ENCODE results near the gene DZIP1.
"Not testable (repeated sequence)": the region's sequence is repeated elsewhere in the genome, so short reads cannot be mapped to it uniquely, and the experiment has no call there.

The DZIP1 gene

GRCh38 chr13:95601216-95601615 lies 43.3 kb downstream of the DZIP1 start:
- Mint-ChIP-seq H3K4me1 (ENCODE audit: low read depth) (no peaks in the 10 kb centered on the region), H3K36me3 (ENCODE audit: low read depth) (no peaks in the 10 kb centered on the region), H3K9me3 (no peaks in the 10 kb centered on the region), H3K27ac (no peak overlapping the region), H3K27me3 (peaks cover 21% of the 10 kb centered on the region), H3K4me3 (no peak overlapping the region)
- no peak for DNase-seq

GRCh38 chr13:95596701-95597100 lies 47.8 kb downstream of the DZIP1 start:
- H3K27ac Mint-ChIP-seq, result no peak overlapping the region
- no peak overlapping the region for H3K4me3 Mint-ChIP-seq
- no peaks in the 10 kb centered on the region for H3K4me1 Mint-ChIP-seq (ENCODE audit: low read depth)
- DNase-seq, result no peak
- H3K36me3 Mint-ChIP-seq (ENCODE audit: low read depth), result no peaks in the 10 kb centered on the region
- no peaks in the 10 kb centered on the region for H3K9me3 Mint-ChIP-seq
- H3K27me3 Mint-ChIP-seq, result peaks cover 18% of the 10 kb centered on the region

- H3K27me3 Mint-ChIP-seq, result peaks cover 27% of the 10 kb centered on the region
- H3K9me3 Mint-ChIP-seq, result no peaks in the 10 kb centered on the region
- no peak for DNase-seq
- H3K27ac Mint-ChIP-seq, result no peak overlapping the region
- no peaks in the 10 kb centered on the region for H3K36me3 Mint-ChIP-seq (ENCODE audit: low read depth)
- no peak overlapping the region for H3K4me3 Mint-ChIP-seq
- H3K4me1 Mint-ChIP-seq (ENCODE audit: low read depth), result no peaks in the 10 kb centered on the region
These were observed 51.0 kb downstream of the DZIP1 start for GRCh38 chr13:95593462-95593861.

- Mint-ChIP-seq H3K4me1 (ENCODE audit: low read depth) (no peaks in the 10 kb centered on the region), H3K9me3 (no peaks in the 10 kb centered on the region), H3K4me3 (no peak overlapping the region), H3K27me3 (peaks cover 15% of the 10 kb centered on the region), H3K27ac (no peak overlapping the region), H3K36me3 (ENCODE audit: low read depth) (no peaks in the 10 kb centered on the region)
- DNase-seq, result no peak
These were observed 55.8 kb downstream of the DZIP1 start for GRCh38 chr13:95588721-95589120.

GRCh38 chr13:95588134-95588533 lies 56.4 kb downstream of the DZIP1 start:
- H3K27me3 Mint-ChIP-seq, result peaks cover 15% of the 10 kb centered on the region
- no peak overlapping the region for H3K27ac Mint-ChIP-seq
- DNase-seq, result no peak
- no peaks in the 10 kb centered on the region for H3K9me3 Mint-ChIP-seq
- no peak overlapping the region for H3K4me3 Mint-ChIP-seq
- H3K4me1 Mint-ChIP-seq (ENCODE audit: low read depth), result no peaks in the 10 kb centered on the region
- H3K36me3 Mint-ChIP-seq (ENCODE audit: low read depth), result no peaks in the 10 kb centered on the region

- DNase-seq, result no peak
- Mint-ChIP-seq H3K4me3 (no peak overlapping the region), H3K9me3 (no peaks in the 10 kb centered on the region), H3K27ac (no peak overlapping the region), H3K36me3 (ENCODE audit: low read depth) (no peaks in the 10 kb centered on the region), H3K4me1 (ENCODE audit: low read depth) (no peaks in the 10 kb centered on the region), H3K27me3 (peaks cover 10% of the 10 kb centered on the region)
These were observed 58.6 kb downstream of the DZIP1 start for GRCh38 chr13:95585867-95586266.

GRCh38 chr13:95579303-95579702 lies 65.2 kb downstream of the DZIP1 start:
- Mint-ChIP-seq H3K27me3 (no peaks in the 10 kb centered on the region), H3K4me1 (ENCODE audit: low read depth) (peaks cover 6% of the 10 kb centered on the region), H3K9me3 (no peaks in the 10 kb centered on the region), H3K27ac (no peak overlapping the region), H3K4me3 (no peak overlapping the region), H3K36me3 (ENCODE audit: low read depth) (no peaks in the 10 kb centered on the region)
- no peak for DNase-seq

GRCh38 chr13:95573221-95573620 lies 71.3 kb downstream of the DZIP1 start:
- Mint-ChIP-seq H3K36me3 (ENCODE audit: low read depth) (no peaks in the 10 kb centered on the region), H3K27me3 (peaks cover 27% of the 10 kb centered on the region), H3K27ac (no peak overlapping the region), H3K4me1 (ENCODE audit: low read depth) (no peaks in the 10 kb centered on the region), H3K9me3 (no peaks in the 10 kb centered on the region), H3K4me3 (no peak overlapping the region)
- DNase-seq, result no peak

- no peak overlapping the region for H3K27ac Mint-ChIP-seq
- H3K9me3 Mint-ChIP-seq, result no peaks in the 10 kb centered on the region
- no peak overlapping the region for H3K4me3 Mint-ChIP-seq
- DNase-seq, result no peak
- H3K4me1 Mint-ChIP-seq (ENCODE audit: low read depth), result no peaks in the 10 kb centered on the region
- H3K27me3 Mint-ChIP-seq, result peaks cover 36% of the 10 kb centered on the region
- H3K36me3 Mint-ChIP-seq (ENCODE audit: low read depth), result no peaks in the 10 kb centered on the region
These were observed 72.6 kb downstream of the DZIP1 start for GRCh38 chr13:95571941-95572340.

GRCh38 chr13:95570016-95570415 lies 74.5 kb downstream of the DZIP1 start:
- Mint-ChIP-seq H3K27ac (no peak overlapping the region), H3K4me3 (no peak overlapping the region), H3K9me3 (no peaks in the 10 kb centered on the region), H3K27me3 (peaks cover 47% of the 10 kb centered on the region), H3K36me3 (ENCODE audit: low read depth) (no peaks in the 10 kb centered on the region), H3K4me1 (ENCODE audit: low read depth) (no peaks in the 10 kb centered on the region)
- DNase-seq, result no peak

- Mint-ChIP-seq H3K27ac (no peak overlapping the region), H3K9me3 (no peaks in the 10 kb centered on the region), H3K4me1 (ENCODE audit: low read depth) (no peaks in the 10 kb centered on the region), H3K27me3 (peaks cover 49% of the 10 kb centered on the region), H3K36me3 (ENCODE audit: low read depth) (no peaks in the 10 kb centered on the region), H3K4me3 (no peak overlapping the region)
- DNase-seq, result no peak
These were observed 76.4 kb downstream of the DZIP1 start for GRCh38 chr13:95568131-95568530.

- not testable (repeated sequence) for DNase-seq; H3K27ac Mint-ChIP-seq; H3K4me1 Mint-ChIP-seq (ENCODE audit: low read depth); H3K9me3 Mint-ChIP-seq; H3K4me3 Mint-ChIP-seq; H3K36me3 Mint-ChIP-seq (ENCODE audit: low read depth)
- peaks cover 42% of the 10 kb centered on the region for H3K27me3 Mint-ChIP-seq
These were observed 78.7 kb downstream of the DZIP1 start for GRCh38 chr13:95565758-95566157.

GRCh38 chr13:95564733-95565291 lies 79.7 kb downstream of the DZIP1 start:
- Mint-ChIP-seq H3K27me3 (peaks cover 35% of the 10 kb centered on the region), H3K36me3 (ENCODE audit: low read depth) (no peaks in the 10 kb centered on the region), H3K27ac (no peak overlapping the region), H3K4me3 (no peak overlapping the region), H3K4me1 (ENCODE audit: low read depth) (no peaks in the 10 kb centered on the region), H3K9me3 (no peaks in the 10 kb centered on the region)
- DNase-seq, result no peak

GRCh38 chr13:95564091-95564490 lies 80.4 kb downstream of the DZIP1 start:
- Mint-ChIP-seq H3K36me3 (ENCODE audit: low read depth) (no peaks in the 10 kb centered on the region), H3K27ac (no peak overlapping the region), H3K4me1 (ENCODE audit: low read depth) (no peaks in the 10 kb centered on the region), H3K4me3 (no peak overlapping the region), H3K27me3 (peaks cover 34% of the 10 kb centered on the region), H3K9me3 (no peaks in the 10 kb centered on the region)
- DNase-seq, result no peak

GRCh38 chr13:95560387-95560786 lies 84.1 kb downstream of the DZIP1 start:
- Mint-ChIP-seq H3K4me3 (no peak overlapping the region), H3K27me3 (peaks cover 33% of the 10 kb centered on the region), H3K4me1 (ENCODE audit: low read depth) (no peaks in the 10 kb centered on the region), H3K36me3 (ENCODE audit: low read depth) (no peaks in the 10 kb centered on the region), H3K9me3 (no peaks in the 10 kb centered on the region), H3K27ac (no peak overlapping the region)
- no peak for DNase-seq

GRCh38 chr13:95559100-95559499 lies 85.4 kb downstream of the DZIP1 start:
- H3K9me3 Mint-ChIP-seq, result no peaks in the 10 kb centered on the region
- H3K36me3 Mint-ChIP-seq (ENCODE audit: low read depth), result no peaks in the 10 kb centered on the region
- peaks cover 40% of the 10 kb centered on the region for H3K27me3 Mint-ChIP-seq
- DNase-seq, result no peak
- no peak overlapping the region for H3K27ac Mint-ChIP-seq
- peaks cover 2% of the 10 kb centered on the region for H3K4me1 Mint-ChIP-seq (ENCODE audit: low read depth)
- no peak overlapping the region for H3K4me3 Mint-ChIP-seq
